ENCODE measurements around the gene LLPH. TPM values are rescaled to one million over a fixed set of nuclear protein-coding genes. Genes with fewer than 3 reads are reported as not detected.

The LLPH gene
- total RNA-seq, 1 experiment from 2014 or later, result 33.4 TPM

- no peak overlapping the region for H4K5ac ChIP-seq (ENCODE audit: insufficient read length, low read depth, low read length)
- no peak overlapping the region for H3K18ac ChIP-seq (ENCODE audit: insufficient read length, low read depth, low read length)
- H2AK5ac ChIP-seq (ENCODE audit: insufficient read length, low read length), result no peak overlapping the region
- no peaks in the 10 kb centered on the region for H3K9me3 Mint-ChIP-seq
- no peaks in the 10 kb centered on the region; the same call in 1 of the 2 replicates for H3K27me3 Mint-ChIP-seq (ENCODE audit: low read depth)
- H4K91ac ChIP-seq (ENCODE audit: insufficient read length, low read depth, low read length), result no peak overlapping the region
- H3K27ac ChIP-seq (ENCODE audit: insufficient read length, low read depth, low read length), result no peak overlapping the region
- H2BK20ac ChIP-seq (ENCODE audit: low read depth, low read length, poor library complexity, severe bottlenecking), result no peak overlapping the region
- no peak overlapping the region for H3K56ac ChIP-seq (ENCODE audit: insufficient read length, low read depth, low read length)
- peaks cover 11 to 15% of the 10 kb centered on the region in 2 experiments for H3K4me1 Mint-ChIP-seq
- no peaks in the 10 kb centered on the region for H3K27me3 ChIP-seq (ENCODE audit: insufficient read depth, low read length)
- H3K36me3 Mint-ChIP-seq (ENCODE audit: insufficient read depth in 1 of 3, low read depth in 3 of 3), result peaks cover 29 to 65% (median 60%) of the 10 kb centered on the region in 3 experiments; a peak in 6 of 7 replicates
- no peak for DNase-seq
- no peaks in the 10 kb centered on the region for H3K79me1 ChIP-seq (ENCODE audit: insufficient read depth, low read depth, low read length, poor library complexity, severe bottlenecking)
- no peak overlapping the region for H2BK120ac ChIP-seq (ENCODE audit: low read depth, low read length, poor library complexity, severe bottlenecking)
- TF ChIP-seq CTCF (conservative IDR thresholded peaks at IDR 0.05), result no peak
- no peak overlapping the region for H3K4ac ChIP-seq (ENCODE audit: low read depth, low read length)
- H4K8ac ChIP-seq (replicated peaks; ENCODE audit: insufficient read length, low read depth, low read length), result no peak overlapping the region
- no peak overlapping the region for H2AFZ ChIP-seq (ENCODE audit: low read length)
- H2BK12ac ChIP-seq (ENCODE audit: insufficient read length, low read depth, low read length), result no peak overlapping the region
- H3K4me2 ChIP-seq (ENCODE audit: insufficient read depth, insufficient read length, low read length), result no peak overlapping the region
- H3K14ac ChIP-seq (ENCODE audit: insufficient read depth, low read length), result no peak overlapping the region
- WGBS (ENCODE audit: extremely low coverage, insufficient read length, low lambda C conversion rate), result no CpG with 5 or more reads among the region's 1 CpG
- H3K9me3 ChIP-seq (ENCODE audit: control insufficient read depth, low read depth, low read length), result no peaks in the 10 kb centered on the region
- H3K23ac ChIP-seq (ENCODE audit: insufficient read length, low read depth, low read length), result no peak overlapping the region
- H3T11ph ChIP-seq (ENCODE audit: low read length), result no peak overlapping the region
- peaks cover 6% of the 10 kb centered on the region for H3K23me2 ChIP-seq (ENCODE audit: insufficient read length, low read depth, low read length, poor library complexity, severe bottlenecking)
- H2BK15ac ChIP-seq (ENCODE audit: low read depth, low read length), result no peak overlapping the region
- H4K20me1 ChIP-seq (ENCODE audit: control insufficient read depth, insufficient read depth, insufficient read length), result no peaks in the 10 kb centered on the region
- H3K79me2 ChIP-seq (ENCODE audit: insufficient read depth, low read length), result peaks cover 8% of the 10 kb centered on the region; the same call in 1 of the 2 replicates
- H3K4me1 ChIP-seq (ENCODE audit: insufficient read depth, low read length), result no peaks in the 10 kb centered on the region
- no peak overlapping the region for H3K4me3 Mint-ChIP-seq
- no peak overlapping the region for H3K27ac Mint-ChIP-seq
- no peak overlapping the region for H3K9ac ChIP-seq (ENCODE audit: extremely low read depth, insufficient read length, low read length)
- no peak overlapping the region for H2BK5ac ChIP-seq (ENCODE audit: insufficient read length, low read length)
Observed at GRCh38 chr12:66127650-66128049, 2.9 kb downstream of the LLPH start.
